Measurements from ENCODE around the gene C16orf54.
"Not testable (repeated sequence)": the region's sequence is repeated elsewhere in the genome, so short reads cannot be mapped to it uniquely, and the experiment has no call there.

C16orf54 gene

GRCh38 chr16:29726845-29727377, 18.9 kb downstream of the C16orf54 start:
- no peak for TF ChIP-seq CTCF (IDR thresholded peaks at IDR 0.05; ENCODE audit: low read depth, low read length)
- no peak overlapping the region for H3K4me3 ChIP-seq (ENCODE audit: low read depth, low read length)

GRCh38 chr16:29721167-29721879, 24.5 kb downstream of the C16orf54 start:
- not testable (repeated sequence) for H3K4me3 ChIP-seq (ENCODE audit: low read depth, low read length)
- TF ChIP-seq CTCF (IDR thresholded peaks at IDR 0.05; ENCODE audit: low read depth, low read length): peak; percentile 66

- H3K4me3 ChIP-seq (ENCODE audit: low read depth, low read length): no peak overlapping the region
- no peak for TF ChIP-seq CTCF (IDR thresholded peaks at IDR 0.05; ENCODE audit: low read depth, low read length)
Measured at GRCh38 chr16:29720703-29721102, 25.1 kb downstream of the C16orf54 start.

DNA sequence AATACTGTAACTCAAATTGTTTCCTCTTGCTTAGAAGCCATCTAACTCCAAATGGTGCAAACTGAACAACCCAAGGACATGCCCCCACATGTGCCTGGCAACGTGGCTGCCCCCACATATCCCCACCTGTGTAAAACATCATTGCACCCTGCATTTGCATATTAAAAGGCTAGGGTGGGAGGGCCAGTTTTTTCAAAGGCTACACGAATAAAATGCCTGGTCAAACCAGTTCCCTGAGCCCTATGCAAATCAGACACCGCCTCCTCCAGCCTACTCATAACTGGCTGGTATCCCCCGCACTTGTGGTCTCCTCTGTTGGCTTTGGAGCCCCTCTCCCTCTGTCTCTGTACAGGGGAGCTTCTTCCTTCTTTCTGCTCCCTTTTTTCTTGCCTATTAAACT, 26.7 kb downstream of the C16orf54 start:
- no peak overlapping the region for H3K4me3 ChIP-seq (ENCODE audit: low read depth, low read length)

GRCh38 chr16:29717113-29717512, 28.7 kb downstream of the C16orf54 start:
- no peak overlapping the region for H3K4me3 ChIP-seq (ENCODE audit: low read depth, low read length)
- no peak for TF ChIP-seq CTCF (IDR thresholded peaks at IDR 0.05; ENCODE audit: low read depth, low read length)

More for the DNA sequence above, 26.7 kb downstream of the C16orf54 start:
- TF ChIP-seq CTCF (IDR thresholded peaks at IDR 0.05; ENCODE audit: low read depth, low read length): no peak

DNA sequence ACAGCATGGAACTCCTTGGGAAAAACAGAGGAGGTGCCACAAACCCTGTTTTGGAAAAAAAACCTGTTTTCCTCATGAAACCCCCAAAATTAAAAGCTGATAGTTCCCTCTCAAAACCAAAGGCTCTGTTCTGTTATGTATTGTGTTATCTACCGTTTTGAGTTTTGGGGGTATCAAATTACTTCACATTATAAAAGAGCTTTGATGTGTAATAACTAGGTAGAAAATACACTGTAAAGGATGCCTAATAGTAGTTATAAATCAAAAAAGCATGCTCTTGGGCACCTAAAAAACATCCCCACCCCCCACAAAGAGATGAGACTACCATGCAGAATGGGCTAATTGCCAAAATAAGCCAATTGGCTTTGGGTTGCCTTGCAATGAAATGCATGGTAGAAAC, 30.8 kb downstream of the C16orf54 start:
- H3K4me3 ChIP-seq (ENCODE audit: low read depth, low read length): no peak overlapping the region
- no peak for TF ChIP-seq CTCF (IDR thresholded peaks at IDR 0.05; ENCODE audit: low read depth, low read length)

- no peak for TF ChIP-seq CTCF (IDR thresholded peaks at IDR 0.05; ENCODE audit: low read depth, low read length)
Measured at GRCh38 chr16:29714396-29714795, 31.4 kb downstream of the C16orf54 start.

More at GRCh38 chr16:29714396-29714795, 31.4 kb downstream of the C16orf54 start:
- no peak overlapping the region for H3K4me3 ChIP-seq (ENCODE audit: low read depth, low read length)

All from WI38 (cell line).